Neural progenitor cell (in vitro differentiated cells): ENCODE results near the gene PRPF38A. TPM values are rescaled to one million over a fixed set of nuclear protein-coding genes. Genes with fewer than 3 reads are reported as not detected.

Experiments used
- DNase-seq: peaks from one replicate; pipeline ENCODE4 v3.0.0-alpha.2; 2016; ENCODE audit warnings: low spot score
- H2AFZ ChIP-seq: fragments of 200-600 bp; sonication (generic); replicated peaks from 2 replicates; pipeline ENCODE4 v1.6.1; 2016; ENCODE audit warnings: antibody characterized with exemption
- H3F3A ChIP-seq: fragments of 200-600 bp; sonication (generic); 2 replicates; pipeline ENCODE4 v1.6.1; 2016; ENCODE audit warnings: antibody characterized with exemption, low read depth
- H3K27ac ChIP-seq: fragments of 200-600 bp; sonication (generic); 2 replicates; pipeline ENCODE4 v1.5.1; 2016; ENCODE audit warnings: mild to moderate bottlenecking
- H3K27me3 ChIP-seq: fragments of 200-600 bp; sonication (generic); 2 replicates; pipeline ENCODE4 v1.6.1; 2016; ENCODE audit warnings: mild to moderate bottlenecking, moderate library complexity
- H3K36me3 ChIP-seq: fragments of 200-600 bp; sonication (generic); 2 replicates; pipeline ENCODE4 v1.5.1; 2016
- H3K4me1 ChIP-seq: fragments of 200-600 bp; sonication (generic); 2 replicates; pipeline ENCODE4 v1.6.1; 2016; ENCODE audit warnings: mixed run types
- H3K4me2 ChIP-seq: fragments of 200-600 bp; sonication (generic); 2 replicates; pipeline ENCODE4 v1.6.1; 2016
- H3K4me3 ChIP-seq: fragments of 200-600 bp; sonication (generic); 2 replicates; pipeline ENCODE4 v1.5.1; 2016
- H3K79me2 ChIP-seq: fragments of 200-600 bp; sonication (generic); 2 replicates; pipeline ENCODE4 v1.6.1; 2016; ENCODE audit warnings: low read depth
- H3K9ac ChIP-seq: fragments of 200-600 bp; sonication (generic); 2 replicates; pipeline ENCODE4 v1.6.1; 2016
- H3K9me3 ChIP-seq: fragments of 200-600 bp; sonication (generic); 2 replicates; pipeline ENCODE4 v1.5.1; 2016; ENCODE audit warnings: low read depth
- H4K20me1 ChIP-seq: fragments of 200-600 bp; sonication (generic); 2 replicates; pipeline ENCODE4 v1.6.1; 2016; ENCODE audit warnings: low read depth
- H3K27ac Mint-ChIP-seq: 3 replicates; pipeline ENCODE4 v1.8.0; 2021; ENCODE audit warnings: mixed read lengths
- H3K27me3 Mint-ChIP-seq: 2 replicates; pipeline ENCODE4 v1.8.0; 2022; ENCODE audit warnings: low read depth, mild to moderate bottlenecking, inconsistent platforms, moderate library complexity, mixed read lengths; ENCODE audit not compliant: insufficient read depth
- H3K36me3 Mint-ChIP-seq: 3 replicates; pipeline ENCODE4 v1.8.0; 2021; ENCODE audit warnings: mixed read lengths
- H3K4me1 Mint-ChIP-seq: 3 replicates; pipeline ENCODE4 v1.8.0; 2021; ENCODE audit warnings: mixed read lengths
- H3K4me3 Mint-ChIP-seq: 3 replicates; pipeline ENCODE4 v1.8.0; 2021; ENCODE audit warnings: mild to moderate bottlenecking, moderate library complexity, mixed read lengths
- H3K9me3 Mint-ChIP-seq: 3 replicates; pipeline ENCODE4 v1.8.0; 2020; ENCODE audit warnings: mixed read lengths
- CTCF ChIP-seq: fragments of 200-600 bp; sonication (generic); IDR thresholded peaks from 2 replicates; pipeline ENCODE4 v1.5.1; 2017; ENCODE audit warnings: antibody characterized with exemption, mild to moderate bottlenecking
- EZH2 ChIP-seq: fragments of 200-600 bp; sonication (generic); IDR thresholded peaks from 2 replicates; pipeline ENCODE4 v1.6.1; 2017; ENCODE audit warnings: antibody characterized with exemption, mild to moderate bottlenecking, moderate library complexity
- EZH2phosphoT487 ChIP-seq: fragments of 200-600 bp; sonication (generic); IDR thresholded peaks from 2 replicates; pipeline ENCODE4 v1.6.1; 2017; ENCODE audit warnings: antibody characterized with exemption
- total RNA-seq: library from RNA; depleted of rRNA; stranded (reverse); fragments of >200 nt; gene quantifications from 2 replicates; pipeline ENCODE4 v1.2.3, GENCODE V29; 2015; ENCODE audit warnings: low replicate concordance

PRPF38A gene
- total RNA-seq, 1 donor from 2014 or later, result 45.9 TPM

GRCh38 chr1:52424231-52424636 is 19.8 kb downstream of the PRPF38A start:
- Histone ChIP-seq H3K36me3 (peaks cover 24% of the 10 kb centered on the region), H3K9me3 (no peaks in the 10 kb centered on the region), H4K20me1 (no peaks in the 10 kb centered on the region), H3K9ac (no peak overlapping the region), H3K4me1 (peaks cover 11% of the 10 kb centered on the region), H3K4me2 (no peak overlapping the region), H3K27me3 (no peaks in the 10 kb centered on the region), H3K79me2 (no peaks in the 10 kb centered on the region), H3K4me3 (no peak overlapping the region), H2AFZ (no peak overlapping the region), H3K27ac (no peak overlapping the region), H3F3A (peaks cover 25% of the 10 kb centered on the region)
- Mint-ChIP-seq H3K4me1 (peaks cover 5% of the 10 kb centered on the region), H3K4me3 (no peak overlapping the region), H3K27me3 (no peaks in the 10 kb centered on the region), H3K9me3 (no peaks in the 10 kb centered on the region), H3K27ac (no peak overlapping the region), H3K36me3 (peaks cover 19% of the 10 kb centered on the region)
- TF ChIP-seq EZH2 (no peak), EZH2phosphoT487 (no peak), CTCF (no peak)
- no peak for DNase-seq

- Histone ChIP-seq H3K4me2 (no peak overlapping the region), H3K4me1 (peaks cover 11% of the 10 kb centered on the region), H2AFZ (no peak overlapping the region), H3K9me3 (no peaks in the 10 kb centered on the region), H3K27ac (no peak overlapping the region), H3K27me3 (no peaks in the 10 kb centered on the region), H3F3A (peaks cover 25% of the 10 kb centered on the region), H3K79me2 (no peaks in the 10 kb centered on the region), H4K20me1 (no peaks in the 10 kb centered on the region), H3K36me3 (peaks cover 26% of the 10 kb centered on the region), H3K4me3 (no peak overlapping the region), H3K9ac (no peak overlapping the region)
- TF ChIP-seq EZH2, result no peak
- Mint-ChIP-seq H3K27ac (no peak overlapping the region), H3K4me3 (no peak overlapping the region), H3K9me3 (no peaks in the 10 kb centered on the region), H3K4me1 (peaks cover 5% of the 10 kb centered on the region), H3K36me3 (peaks cover 15% of the 10 kb centered on the region), H3K27me3 (no peaks in the 10 kb centered on the region)
- DNase-seq, result no peak
Measured at GRCh38 chr1:52424813-52425212, 20.4 kb downstream of the PRPF38A start.

- Mint-ChIP-seq H3K27me3 (no peaks in the 10 kb centered on the region), H3K4me1 (peaks cover 5% of the 10 kb centered on the region), H3K4me3 (no peak overlapping the region), H3K27ac (no peak overlapping the region), H3K36me3 (peaks cover 22% of the 10 kb centered on the region), H3K9me3 (no peaks in the 10 kb centered on the region)
- Histone ChIP-seq H3K9me3 (no peaks in the 10 kb centered on the region), H3F3A (peaks cover 20% of the 10 kb centered on the region), H3K4me2 (no peak overlapping the region), H3K4me3 (no peak overlapping the region), H2AFZ (no peak overlapping the region), H3K27ac (peak overlapping the region; percentile 71), H3K4me1 (peaks cover 11% of the 10 kb centered on the region), H3K9ac (no peak overlapping the region), H3K27me3 (no peaks in the 10 kb centered on the region), H3K79me2 (no peaks in the 10 kb centered on the region), H4K20me1 (no peaks in the 10 kb centered on the region), H3K36me3 (peaks cover 22% of the 10 kb centered on the region)
- DNase-seq, result no peak
- TF ChIP-seq EZH2phosphoT487 (no peak), CTCF (no peak), EZH2 (no peak)
Measured at GRCh38 chr1:52426371-52426770, 22.0 kb downstream of the PRPF38A start.

- Mint-ChIP-seq H3K4me1 (peaks cover 5% of the 10 kb centered on the region), H3K27me3 (no peaks in the 10 kb centered on the region), H3K36me3 (peaks cover 24% of the 10 kb centered on the region), H3K4me3 (no peak overlapping the region), H3K27ac (no peak overlapping the region), H3K9me3 (no peaks in the 10 kb centered on the region)
- Histone ChIP-seq H3K27ac (peak overlapping the region; percentile 71), H2AFZ (no peak overlapping the region), H3K4me2 (no peak overlapping the region), H3K79me2 (no peaks in the 10 kb centered on the region), H3F3A (peaks cover 20% of the 10 kb centered on the region), H3K4me1 (peaks cover 11% of the 10 kb centered on the region), H3K9me3 (no peaks in the 10 kb centered on the region), H3K36me3 (peaks cover 15% of the 10 kb centered on the region), H4K20me1 (no peaks in the 10 kb centered on the region), H3K27me3 (no peaks in the 10 kb centered on the region), H3K4me3 (no peak overlapping the region), H3K9ac (no peak overlapping the region)
- no peak for DNase-seq
- TF ChIP-seq EZH2phosphoT487 (no peak), EZH2 (no peak), CTCF (no peak)
Measured at GRCh38 chr1:52427152-52427551, 22.8 kb downstream of the PRPF38A start.
